Tongue (tissue), 2 donors: Measurements from ENCODE around the gene GOSR1. TPM values are rescaled to one million over a fixed set of nuclear protein-coding genes. Genes with fewer than 3 reads are reported as not detected.
"Not testable (repeated sequence)": the region's sequence is repeated elsewhere in the genome, so short reads cannot be mapped to it uniquely, and the experiment has no call there.

Experiments
- DNase-seq: peaks from one replicate; pipeline ENCODE4 v3.0.0-alpha.2; 2015
- total RNA-seq: library from RNA; depleted of rRNA; stranded (reverse); fragments of >200 nt; gene quantifications from one replicate; pipeline ENCODE4 v1.2.3, GENCODE V29; 2014

Gene GOSR1
- total RNA-seq, 1 donor from 2014 or later: 50.7 TPM

DNA sequence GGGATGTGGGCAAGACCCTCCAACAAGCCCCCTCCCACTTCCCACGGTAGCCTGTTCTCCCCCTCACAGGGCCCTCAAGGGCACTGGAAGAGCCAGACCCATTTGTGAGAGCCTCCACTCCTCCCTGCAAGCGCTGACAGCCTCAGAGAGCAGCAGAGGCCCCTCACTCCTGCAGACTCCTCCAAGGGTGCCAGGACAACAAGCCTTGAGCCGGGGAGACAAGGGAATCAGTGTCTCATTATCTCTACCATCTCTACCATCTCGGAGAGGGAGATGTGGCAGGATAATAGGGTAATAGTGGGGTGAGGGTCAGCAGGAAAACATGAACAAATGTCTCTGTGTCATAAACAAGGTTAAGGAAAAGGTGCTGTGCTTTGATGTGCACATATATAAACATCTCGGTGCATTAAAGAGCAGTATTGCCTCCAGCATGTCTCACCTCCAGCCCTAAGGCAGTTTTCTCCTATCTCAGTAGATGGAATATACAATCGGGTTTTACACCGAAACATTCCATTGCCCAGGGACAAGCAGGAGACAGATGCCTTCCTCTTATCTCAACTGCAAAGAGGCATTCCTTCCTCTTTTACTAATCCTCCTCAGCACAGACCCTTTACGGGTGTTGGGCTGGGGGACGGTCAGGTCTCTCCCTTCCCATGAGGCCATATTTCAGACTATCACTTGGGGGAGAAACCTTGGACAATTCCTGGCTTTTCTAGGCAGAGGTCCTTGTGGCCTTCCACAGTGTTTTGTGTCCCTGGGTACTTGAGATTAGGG, 86.1 kb downstream of the GOSR1 start:
- DNase-seq: not testable (repeated sequence)

- peak; percentile 54 for DNase-seq
Measured at GRCh38 chr17:30563905-30564390, 86.7 kb downstream of the GOSR1 start.

GRCh38 chr17:30564422-30565072, 87.3 kb downstream of the GOSR1 start:
- not testable (repeated sequence) for DNase-seq

DNA sequence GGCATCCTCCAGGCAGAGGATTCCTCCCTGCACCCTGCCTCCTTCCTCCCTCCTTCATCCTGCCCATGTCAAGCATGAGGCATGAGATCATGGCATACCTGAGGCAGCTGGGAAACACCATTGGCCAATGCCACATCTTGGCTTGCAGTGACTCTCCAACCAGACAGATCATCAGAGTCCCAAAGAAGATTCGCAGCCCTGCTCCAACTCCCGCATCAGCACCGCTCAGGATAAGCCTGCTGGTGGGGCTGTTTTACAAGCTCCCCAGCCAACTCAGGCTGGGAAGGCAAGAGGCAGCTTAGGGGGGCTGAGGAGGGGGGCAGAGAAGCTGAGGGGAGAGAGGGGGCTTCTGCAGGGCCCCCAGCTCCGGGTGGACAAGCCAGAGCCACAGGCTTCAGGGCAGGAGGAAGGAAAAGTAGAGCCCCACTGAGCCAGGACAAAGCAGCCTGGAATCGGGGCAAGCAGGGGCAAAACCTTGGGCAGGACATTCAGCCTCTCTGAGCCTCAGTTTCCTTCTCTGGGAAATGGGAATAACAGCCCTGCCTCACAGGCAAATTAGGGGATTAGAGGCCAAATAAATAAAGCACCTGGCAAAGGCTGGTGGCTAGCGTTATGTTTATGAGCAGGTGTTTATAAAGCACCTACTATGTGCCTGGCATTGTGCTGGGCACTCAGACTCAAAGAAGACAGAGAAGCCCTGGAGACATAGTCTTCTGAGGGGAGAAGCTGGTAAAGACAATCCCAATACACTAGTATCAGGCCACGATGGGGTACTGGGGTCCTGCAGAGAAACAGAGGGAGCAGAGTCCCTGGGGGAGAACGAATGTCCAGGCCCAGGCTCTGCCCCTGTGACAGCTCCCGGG, 88.1 kb downstream of the GOSR1 start:
- DNase-seq: no peak

GRCh38 chr17:30566104-30566503, 88.9 kb downstream of the GOSR1 start:
- DNase-seq: not testable (repeated sequence)

DNA sequence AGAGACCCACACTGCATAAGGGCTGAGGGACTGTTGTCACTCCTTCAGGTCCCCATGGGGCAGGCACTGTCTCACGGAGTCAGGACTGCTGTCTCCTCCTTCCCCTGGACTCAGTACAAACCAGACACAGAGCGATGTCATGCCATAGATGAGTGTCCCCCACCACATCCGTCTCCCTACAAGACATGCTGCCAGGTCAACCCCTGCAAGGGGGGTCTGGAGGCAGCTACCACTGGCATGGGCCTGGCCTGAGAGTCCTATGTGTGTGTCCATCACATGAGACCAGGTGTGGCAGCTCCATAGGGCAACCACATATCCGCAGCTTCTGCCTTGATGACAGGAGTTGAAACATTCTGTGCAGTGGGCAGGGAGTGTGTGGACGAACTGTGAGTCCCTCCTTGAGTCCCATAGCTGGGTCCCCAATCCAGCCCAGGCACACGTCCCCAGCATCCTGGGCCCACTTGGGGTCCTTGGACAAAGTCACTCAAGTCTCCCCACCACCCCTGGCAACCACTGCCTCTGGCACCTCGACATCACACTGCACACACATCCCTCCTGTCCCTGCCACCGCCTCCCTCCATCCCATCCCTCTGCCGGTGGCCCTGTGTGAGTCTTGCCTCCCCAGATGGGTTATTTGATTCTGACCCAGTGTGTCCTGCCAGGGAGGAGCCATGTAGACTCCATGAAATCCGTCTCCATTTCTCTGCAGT, 89.5 kb downstream of the GOSR1 start:
- not testable (repeated sequence) for DNase-seq

DNA sequence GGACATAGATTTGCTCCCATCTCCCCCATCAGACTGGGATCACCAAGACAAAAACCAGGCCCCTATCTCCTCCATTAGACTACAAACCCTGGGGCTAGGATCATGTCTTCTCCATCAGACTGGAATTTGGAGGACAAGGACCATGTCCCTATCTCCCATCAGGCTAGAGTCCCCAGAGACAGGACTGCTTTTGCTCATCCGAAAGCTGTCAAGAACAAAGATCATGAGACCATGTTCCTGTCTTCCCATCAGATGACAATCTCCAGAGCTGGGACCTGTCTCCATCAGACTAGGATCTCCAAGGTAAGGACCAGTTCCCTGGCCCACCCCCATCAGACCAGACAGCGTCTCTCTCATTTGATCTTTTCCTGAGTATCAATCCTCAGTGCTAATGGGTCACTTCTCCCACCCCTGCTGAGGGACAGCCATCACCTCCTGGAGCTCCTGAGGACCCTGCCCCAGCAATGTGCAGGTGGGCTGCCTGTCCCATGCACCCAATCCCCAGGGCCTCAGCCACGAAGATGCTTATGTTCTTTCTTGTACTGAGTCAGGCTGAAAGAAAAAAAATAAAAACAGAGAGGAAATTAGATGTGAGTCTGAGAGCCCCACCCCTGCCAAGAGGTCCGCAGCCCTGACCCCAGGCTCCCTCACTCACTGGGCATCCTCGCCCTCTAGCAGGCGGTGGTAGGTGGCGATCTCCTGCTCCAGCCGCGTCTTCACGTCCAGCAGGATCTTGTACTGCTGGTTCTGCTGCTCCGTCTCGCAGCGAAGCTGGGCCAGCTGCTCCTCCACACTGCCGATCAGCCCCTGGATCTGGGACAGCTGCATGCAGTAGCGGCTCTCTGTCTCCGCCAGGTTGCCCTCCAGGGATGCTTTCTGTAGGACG, 90.3 kb downstream of the GOSR1 start:
- no peak for DNase-seq

DNA sequence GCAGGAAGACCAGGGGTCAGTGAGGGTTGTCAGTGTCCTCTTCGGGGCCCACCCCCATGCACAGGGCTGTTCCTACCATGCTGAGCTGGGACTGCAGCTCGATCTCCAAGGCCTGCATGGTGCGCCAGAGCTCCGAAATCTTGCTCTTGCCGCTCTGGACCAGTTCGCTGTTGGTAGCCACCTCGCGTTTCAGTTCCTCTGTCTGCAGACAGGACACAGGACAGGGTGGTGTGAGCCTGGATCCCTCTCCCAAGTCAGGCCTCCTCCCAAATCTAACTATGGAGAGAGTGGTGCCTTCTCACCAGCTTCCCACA, 90.9 kb downstream of the GOSR1 start:
- DNase-seq: no peak

DNA sequence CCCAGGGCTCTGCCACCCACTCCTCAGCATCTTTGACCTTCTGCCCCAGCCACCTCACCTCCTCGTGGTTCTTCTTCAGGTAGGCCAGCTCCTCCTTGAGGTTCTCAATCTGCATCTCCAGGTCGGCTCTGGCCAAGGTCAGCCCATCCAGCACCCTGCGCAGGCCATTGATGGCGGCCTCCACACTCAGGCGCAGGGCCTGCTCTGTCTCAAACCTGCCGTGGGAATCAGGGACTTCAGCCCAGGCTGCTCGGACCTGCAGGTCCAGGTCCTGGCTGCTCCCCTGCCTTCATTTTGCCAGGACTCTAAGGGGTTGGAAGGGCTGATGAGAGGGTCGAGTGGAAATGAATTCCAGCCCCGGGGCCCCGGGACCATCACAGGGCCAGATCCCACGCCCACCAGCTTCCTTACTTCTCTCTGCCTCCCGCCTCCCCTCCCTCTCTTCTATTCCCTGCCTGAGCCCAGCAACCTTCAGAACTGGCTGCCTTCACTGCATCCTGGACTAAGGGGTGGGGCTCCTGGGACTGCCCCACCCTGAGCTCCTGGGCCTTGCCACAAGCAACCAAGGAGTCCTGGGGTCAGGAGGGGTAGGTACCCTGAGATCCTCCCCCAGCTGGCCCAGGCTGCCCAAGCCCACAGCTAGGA, 92.4 kb downstream of the GOSR1 start:
- not testable (repeated sequence) for DNase-seq

DNA sequence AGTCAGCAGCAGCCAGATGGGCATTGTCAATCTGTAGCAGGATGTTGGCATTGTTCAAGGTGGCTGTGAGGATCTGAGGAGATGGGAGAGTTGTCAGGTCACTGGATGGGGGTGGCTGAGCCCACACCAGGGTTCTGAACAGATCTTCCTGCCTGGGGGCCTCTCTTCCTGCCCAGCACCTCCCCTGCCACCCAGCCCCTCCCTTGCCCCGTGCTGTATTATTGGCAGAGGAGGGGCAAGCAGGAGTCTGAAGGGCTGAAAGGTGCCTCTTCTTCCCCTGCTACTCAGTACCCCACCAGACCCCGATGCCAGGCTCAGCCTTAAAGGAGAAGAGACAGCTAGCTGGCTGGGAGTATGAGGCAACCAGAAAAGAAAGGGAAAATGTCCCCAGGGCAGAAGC, 93.0 kb downstream of the GOSR1 start:
- no peak for DNase-seq

DNA sequence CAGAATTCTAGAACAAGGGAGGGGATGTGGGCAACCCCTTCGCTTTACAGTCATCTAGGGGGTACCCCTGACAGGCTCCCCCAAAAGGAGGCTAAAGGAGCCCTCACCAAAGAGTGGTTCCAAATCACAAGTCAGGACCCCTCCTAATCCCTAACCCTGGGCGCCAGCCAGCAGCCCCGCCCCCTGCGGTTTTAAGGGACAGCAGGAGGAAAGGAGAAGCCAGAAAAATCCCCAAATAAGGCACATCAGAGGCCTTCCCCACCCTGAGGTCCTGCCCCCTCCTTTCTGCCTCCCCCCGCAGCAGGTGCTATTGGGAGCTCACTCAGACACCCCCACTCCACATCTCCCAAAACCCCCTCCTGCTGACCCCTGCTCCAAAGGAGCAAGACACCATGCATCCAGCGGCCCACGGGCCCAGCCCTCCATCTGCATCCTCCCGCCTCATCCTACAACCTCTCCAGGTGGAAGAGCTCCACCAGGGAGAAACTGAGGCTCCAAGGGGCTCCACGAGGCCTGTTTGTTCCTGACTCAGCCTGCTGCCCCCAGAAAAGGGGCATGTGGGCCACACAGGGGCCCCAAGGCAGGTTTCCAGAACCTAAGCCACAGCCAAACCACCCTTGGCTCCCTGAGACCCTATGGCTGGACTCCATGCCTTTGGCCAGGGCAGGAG, 93.5 kb downstream of the GOSR1 start:
- no peak for DNase-seq

- DNase-seq: not testable (repeated sequence)
Measured at GRCh38 chr17:30571404-30571803, 94.2 kb downstream of the GOSR1 start.

DNA sequence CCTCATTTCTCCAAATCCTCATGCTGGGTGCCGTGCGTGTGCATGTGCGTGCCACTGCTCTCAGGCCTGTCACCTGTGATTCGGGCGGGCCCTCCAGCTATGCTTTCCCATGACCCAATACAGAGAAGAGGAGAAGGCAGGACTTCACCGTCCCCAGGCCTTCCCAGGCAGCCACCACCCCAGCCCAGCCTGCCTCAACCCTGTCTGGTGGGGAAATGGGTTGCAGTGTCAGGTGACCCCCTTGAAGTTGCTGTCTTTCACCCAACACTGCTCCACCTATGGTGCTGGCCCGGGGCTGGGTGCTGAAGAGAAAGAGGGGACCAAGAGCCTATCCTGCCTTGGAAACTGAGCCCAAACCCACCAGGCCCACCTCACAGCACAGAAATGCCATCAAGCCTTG, 94.7 kb downstream of the GOSR1 start:
- no peak for DNase-seq

GRCh38 chr17:30572651-30573554, 95.7 kb downstream of the GOSR1 start:
- DNase-seq: not testable (repeated sequence)

- DNase-seq: no peak
Measured at GRCh38 chr17:30573603-30574175, 96.5 kb downstream of the GOSR1 start.

- not testable (repeated sequence) for DNase-seq
Measured at GRCh38 chr17:30574309-30574708, 97.1 kb downstream of the GOSR1 start.

DNA sequence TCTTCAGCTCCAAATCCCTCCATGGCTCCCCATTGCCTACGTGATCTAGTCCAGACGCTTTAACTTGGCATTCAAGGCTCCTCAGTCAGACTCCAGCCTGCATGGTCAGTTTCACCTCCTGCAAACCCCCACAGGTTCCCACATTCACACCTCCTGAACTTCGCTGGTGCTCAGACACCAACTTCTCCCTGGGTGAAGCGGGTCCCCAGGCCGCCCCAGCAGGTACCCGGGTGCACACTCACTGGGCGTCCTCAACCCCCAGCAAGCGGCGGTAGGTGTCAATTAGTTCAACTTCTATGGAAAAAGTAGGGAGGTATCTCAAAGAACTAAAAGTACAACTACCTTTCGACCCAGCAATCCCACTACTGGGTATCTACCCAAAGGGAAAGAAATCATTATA, 97.6 kb downstream of the GOSR1 start:
- DNase-seq: not testable (repeated sequence)

DNA sequence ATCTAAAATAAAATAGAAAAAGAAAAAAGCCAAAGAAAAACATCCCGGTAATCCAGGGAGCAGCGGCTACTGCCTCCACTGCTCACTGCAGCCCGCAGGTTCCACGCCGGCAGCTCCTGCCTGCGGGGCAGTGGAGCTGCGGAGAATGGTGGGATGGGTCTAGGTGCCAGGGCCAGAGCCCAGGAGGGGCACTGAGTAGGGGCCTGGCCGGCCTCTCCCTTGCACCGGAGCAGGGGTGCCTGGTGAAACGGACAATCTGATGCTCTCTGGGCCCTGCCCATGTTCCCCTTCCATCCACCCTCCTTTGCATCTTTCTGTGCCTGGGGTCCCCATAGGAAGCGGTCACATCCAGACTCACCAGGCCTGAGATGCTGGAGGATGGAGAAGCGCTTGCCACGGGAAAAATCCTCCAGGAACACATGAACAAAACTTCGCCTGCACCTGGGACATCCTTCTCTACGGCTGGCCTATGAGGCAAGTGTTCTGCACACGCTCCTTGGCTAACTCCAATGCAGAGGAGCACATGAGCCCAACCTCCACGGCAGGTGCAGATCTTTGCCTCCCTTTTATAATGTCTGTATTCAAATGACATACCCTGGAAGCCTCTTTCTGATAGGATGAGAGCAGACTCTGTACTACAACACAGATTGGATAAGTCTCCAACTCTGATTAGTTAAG, 98.6 kb downstream of the GOSR1 start:
- DNase-seq: not testable (repeated sequence)
